Inflammatory macrophage (primary cell): ENCODE measurements around the gene PLD1.
A peak's percentile ranks its signal among the peaks of the same experiment; 100 is the strongest.
"Not testable (repeated sequence)": the region's sequence is repeated elsewhere in the genome, so short reads cannot be mapped to it uniquely, and the experiment has no call there.

ENCODE experiments used
- DNase-seq, 2 donors: peaks; one replicate each; pipeline ENCODE4 v3.0.0-alpha.2; 2020 to 2022

Gene PLD1

GRCh38 chr3:171598990-171599389 is 211.3 kb downstream of the PLD1 start:
- no peak for DNase-seq

GRCh38 chr3:171592786-171593185 is 217.5 kb downstream of the PLD1 start:
- DNase-seq = no peak

GRCh38 chr3:171591070-171591469 is 219.2 kb downstream of the PLD1 start:
- DNase-seq = no peak

- DNase-seq = no peak
Observed at GRCh38 chr3:171586274-171586673, 224.0 kb downstream of the PLD1 start.

- DNase-seq = no peak
Observed at GRCh38 chr3:171585039-171585438, 225.2 kb downstream of the PLD1 start.

GRCh38 chr3:171584100-171584499 is 226.2 kb downstream of the PLD1 start:
- DNase-seq = no peak

- DNase-seq = no peak
Observed at GRCh38 chr3:171574556-171575240, 235.6 kb downstream of the PLD1 start.

- peak; percentile 4 to 14 for DNase-seq
Observed at GRCh38 chr3:171569571-171570132, 240.6 kb downstream of the PLD1 start.

- DNase-seq = no peak
Observed at GRCh38 chr3:171568766-171569165, 241.5 kb downstream of the PLD1 start.

- DNase-seq = peak; percentile 42 to 50
Observed at GRCh38 chr3:171566803-171567422, 243.4 kb downstream of the PLD1 start.

- peak; percentile 87 to 89 for DNase-seq
Observed at GRCh38 chr3:171565481-171566058, 244.7 kb downstream of the PLD1 start.

- peak; percentile 89 for DNase-seq
Observed at GRCh38 chr3:171564748-171565480, 245.4 kb downstream of the PLD1 start.

- DNase-seq = no peak
Observed at GRCh38 chr3:171563298-171563697, 247.0 kb downstream of the PLD1 start.

GRCh38 chr3:171562459-171562858 is 247.8 kb downstream of the PLD1 start:
- DNase-seq = not testable (repeated sequence)

- peak; percentile 9 to 52 for DNase-seq
Observed at GRCh38 chr3:171561596-171562323, 248.5 kb downstream of the PLD1 start.

- no peak for DNase-seq
Observed at GRCh38 chr3:171559586-171559985, 250.7 kb downstream of the PLD1 start.

GRCh38 chr3:171558188-171558696 is 252.0 kb downstream of the PLD1 start:
- DNase-seq = no peak

- DNase-seq = no peak
Observed at GRCh38 chr3:171557173-171557572, 253.1 kb downstream of the PLD1 start.

- no peak for DNase-seq
Observed at GRCh38 chr3:171556574-171557145, 253.6 kb downstream of the PLD1 start.

- no peak for DNase-seq
Observed at GRCh38 chr3:171556148-171556547, 254.1 kb downstream of the PLD1 start.

GRCh38 chr3:171553086-171553485 is 257.2 kb downstream of the PLD1 start:
- DNase-seq = peak; percentile 81 to 90

GRCh38 chr3:171552531-171552930 is 257.8 kb downstream of the PLD1 start:
- DNase-seq = no peak
